Stimulated activated CD4-positive, alpha-beta T cell treated with anti-CD3 and anti-CD28 coated beads, Interleukin-1b, Interleukin-23, amount 100 ng/mL, for 4 hours (primary cell): ENCODE data around the gene SERP2.

Source experiments
- DNase-seq, 2 donors: peaks; one replicate each; pipeline ENCODE4 v3.0.0-alpha.2; 2020; ENCODE audit warnings: low read depth in 2 of 2

The SERP2 gene

DNA sequence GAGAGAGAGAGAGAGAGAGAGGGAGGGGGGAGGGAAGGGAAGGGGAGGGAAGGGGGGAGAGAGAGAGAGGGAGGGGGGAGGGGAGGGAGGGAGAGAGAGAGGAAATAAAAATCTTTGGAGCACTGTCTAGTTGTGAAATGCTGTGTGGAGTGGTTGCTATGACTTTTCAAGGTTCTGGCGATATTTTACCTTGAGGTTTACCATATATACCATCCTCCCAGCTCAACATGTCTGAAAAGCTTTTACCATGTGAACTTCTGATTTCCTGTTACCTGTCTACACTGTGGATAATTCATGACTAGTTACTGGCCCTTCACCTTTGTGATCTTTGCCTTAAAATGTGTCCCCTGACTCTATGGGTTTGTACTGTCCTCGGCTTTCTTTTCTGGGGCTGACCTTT lies 38.2 kb downstream of the SERP2 start:
- no peak for DNase-seq

- DNase-seq = no peak
Measured at GRCh38 chr13:44412346-44412935, 38.8 kb downstream of the SERP2 start.

GRCh38 chr13:44413095-44413494 lies 39.5 kb downstream of the SERP2 start:
- no peak for DNase-seq

GRCh38 chr13:44414716-44415115 lies 41.1 kb downstream of the SERP2 start:
- DNase-seq = no peak

DNA sequence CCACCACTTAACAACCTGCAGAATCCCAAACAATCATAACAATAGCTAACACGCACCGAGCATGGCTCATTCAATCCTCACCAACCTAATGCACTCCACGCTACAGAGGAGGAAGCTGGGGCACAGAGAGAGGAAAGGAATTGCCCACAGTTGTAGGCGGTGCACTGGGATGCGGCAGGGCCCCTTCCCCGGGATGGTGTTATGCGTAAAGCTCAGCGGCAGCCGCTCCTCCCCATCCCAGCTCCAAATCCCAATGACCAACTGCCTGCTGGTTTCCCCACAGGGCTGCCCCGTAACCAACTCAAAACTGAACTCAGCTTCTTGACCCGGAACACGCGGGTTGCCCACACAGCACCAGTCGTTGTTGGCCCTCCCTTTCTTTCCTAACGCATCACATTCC lies 42.2 kb downstream of the SERP2 start:
- DNase-seq = no peak

GRCh38 chr13:44416301-44416700 lies 42.7 kb downstream of the SERP2 start:
- DNase-seq = no peak

DNA sequence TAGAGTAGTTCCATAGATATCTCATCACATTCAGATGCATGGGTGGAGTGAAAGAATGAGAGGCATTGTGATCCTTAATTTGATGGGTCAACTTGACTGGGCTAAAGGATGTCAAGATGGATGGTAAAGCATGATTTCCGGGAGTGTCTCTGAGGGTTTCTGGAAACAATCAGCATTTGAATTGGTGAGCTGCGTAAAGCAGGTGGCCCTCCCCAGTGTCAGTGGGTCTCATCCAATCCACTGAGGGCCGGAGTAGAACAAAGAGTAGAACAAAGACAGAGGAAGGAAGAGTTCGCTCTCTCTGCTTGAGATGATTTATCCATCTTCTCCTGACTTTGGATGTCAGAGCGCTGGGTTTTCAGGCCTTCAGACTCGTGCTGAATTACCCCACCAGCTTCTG lies 43.1 kb downstream of the SERP2 start:
- no peak for DNase-seq

GRCh38 chr13:44417446-44417845 lies 43.8 kb downstream of the SERP2 start:
- DNase-seq = no peak

GRCh38 chr13:44417876-44418275 lies 44.3 kb downstream of the SERP2 start:
- DNase-seq = no peak

- DNase-seq = no peak
Measured at GRCh38 chr13:44420376-44421220, 47.0 kb downstream of the SERP2 start.

DNA sequence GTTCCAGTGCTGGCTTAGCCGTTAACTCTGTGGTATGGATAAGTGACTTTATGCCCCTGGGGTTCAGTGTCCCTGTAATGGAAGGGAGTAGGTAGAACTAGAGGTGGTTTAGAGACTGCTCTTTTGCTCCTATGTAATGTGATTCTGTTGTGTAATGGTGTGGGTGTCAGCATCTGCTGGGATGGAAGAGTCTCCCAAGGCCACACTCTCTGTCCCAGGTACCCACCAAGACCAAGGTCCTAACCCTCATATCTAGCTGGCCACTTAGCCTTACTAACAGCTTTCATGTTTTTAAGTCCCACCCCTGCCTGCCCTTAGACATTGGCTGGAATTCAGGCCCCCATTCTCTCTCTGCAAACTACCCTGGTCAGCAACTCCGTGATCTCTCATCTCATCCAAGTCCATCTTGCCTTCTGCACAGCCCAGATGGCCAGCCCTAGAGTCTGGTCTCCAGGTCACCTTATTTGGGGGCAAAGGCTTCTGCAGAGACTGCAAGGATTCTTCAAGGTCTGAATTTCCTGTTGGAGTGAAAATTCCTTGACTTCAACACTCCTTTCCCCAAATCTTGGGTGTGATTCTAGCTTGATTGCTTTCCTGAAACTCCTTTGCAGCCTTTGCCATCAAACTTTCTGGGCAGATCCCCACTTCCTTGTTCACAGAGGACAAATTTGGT lies 48.4 kb downstream of the SERP2 start:
- no peak for DNase-seq

DNA sequence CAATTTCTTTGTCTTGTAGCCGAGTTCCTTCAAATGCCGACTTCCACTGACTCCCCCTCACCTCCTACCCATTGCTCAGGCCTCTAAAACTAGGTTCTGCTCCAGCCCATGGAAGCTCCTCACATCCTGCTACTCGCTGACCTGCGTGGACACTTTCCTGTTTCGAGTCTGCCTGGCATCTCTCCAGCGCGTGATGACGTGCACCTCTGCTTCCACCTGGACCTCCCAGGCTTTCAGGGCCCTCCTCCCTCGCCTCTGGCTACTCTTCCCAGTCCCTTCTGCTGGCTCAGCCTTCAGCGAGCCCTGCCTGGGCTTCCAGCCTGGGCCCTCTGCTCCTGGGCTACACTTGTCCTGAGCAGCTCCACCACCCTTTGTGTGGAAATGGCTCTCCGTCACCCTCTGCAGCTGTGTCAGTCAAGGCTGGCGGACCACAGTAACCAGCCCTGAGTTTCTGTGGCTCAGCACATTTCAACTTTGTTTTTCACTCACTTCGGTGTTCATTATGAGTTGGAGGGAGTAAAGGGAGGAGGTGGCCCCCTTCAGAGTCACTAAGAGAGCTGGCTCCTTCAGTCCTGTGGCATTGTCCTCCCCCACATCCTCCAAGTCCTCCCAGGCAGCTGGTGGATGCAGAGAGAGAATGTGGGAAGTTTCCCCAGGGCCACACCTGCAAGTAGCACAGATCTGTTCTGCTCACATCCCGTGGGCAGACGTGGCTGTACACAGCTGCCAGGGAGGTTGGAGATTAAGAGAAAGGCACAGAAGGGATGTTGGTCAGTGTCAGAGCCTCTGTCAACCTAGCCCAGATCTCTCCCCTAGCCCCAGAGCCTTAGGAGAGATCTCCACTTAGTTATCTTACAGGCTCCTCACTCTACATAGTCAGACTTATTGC lies 49.4 kb downstream of the SERP2 start:
- DNase-seq = no peak

DNA sequence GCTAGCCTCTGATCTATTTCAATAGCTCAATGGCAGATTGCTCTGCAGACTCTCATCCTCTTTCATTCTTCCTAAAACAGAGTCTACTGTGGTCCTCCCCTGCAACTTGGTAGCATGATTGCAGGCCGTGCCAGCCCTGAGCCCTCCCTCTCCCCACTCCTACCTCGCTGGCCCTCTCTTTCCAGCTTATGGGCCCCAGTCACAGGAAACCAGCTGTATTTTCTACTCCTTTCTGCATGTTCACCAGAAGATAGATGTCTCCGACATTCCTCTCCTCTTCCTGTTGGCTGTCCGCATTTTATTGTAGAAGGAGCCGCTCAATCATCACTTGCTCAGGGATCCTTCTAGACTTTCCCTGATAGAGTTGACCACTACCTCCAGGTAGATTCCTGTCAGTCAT lies 50.2 kb downstream of the SERP2 start:
- no peak for DNase-seq

DNA sequence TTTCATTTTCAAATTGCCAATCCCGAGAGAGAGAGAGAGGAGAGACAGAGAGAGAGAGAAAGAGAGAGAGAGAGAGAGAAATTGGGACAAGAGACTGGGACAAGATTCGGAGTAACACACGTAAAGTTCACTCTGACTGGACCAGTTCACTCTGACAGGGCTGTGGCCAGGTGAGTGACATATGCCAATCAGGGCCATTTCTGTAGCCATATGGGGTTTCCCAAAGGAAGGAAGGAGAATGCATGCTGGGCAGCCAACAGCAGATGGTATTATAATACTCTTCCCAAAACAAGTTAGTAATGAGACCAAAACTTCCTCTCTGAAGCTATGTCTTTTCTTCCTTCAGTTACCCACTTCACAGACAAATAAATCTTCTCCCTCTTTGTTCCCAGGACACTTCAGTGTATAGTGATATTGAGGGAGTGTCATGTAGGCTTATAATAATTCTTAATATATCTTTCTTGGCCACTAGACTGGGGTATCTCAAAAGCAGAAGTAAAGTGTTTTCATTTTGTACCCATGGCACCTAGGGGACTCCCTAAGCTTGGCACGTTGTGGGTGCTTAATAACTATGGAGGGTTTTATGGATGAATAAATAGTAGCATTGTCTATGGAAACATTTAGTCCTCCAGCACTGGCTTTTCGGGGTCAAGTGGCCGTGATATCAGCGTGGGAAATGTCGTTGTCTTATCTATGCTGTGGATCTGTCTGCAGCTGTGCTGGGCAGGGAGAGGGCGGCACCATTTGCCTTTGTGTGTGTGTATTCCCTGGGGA lies 51.6 kb downstream of the SERP2 start:
- no peak for DNase-seq

DNA sequence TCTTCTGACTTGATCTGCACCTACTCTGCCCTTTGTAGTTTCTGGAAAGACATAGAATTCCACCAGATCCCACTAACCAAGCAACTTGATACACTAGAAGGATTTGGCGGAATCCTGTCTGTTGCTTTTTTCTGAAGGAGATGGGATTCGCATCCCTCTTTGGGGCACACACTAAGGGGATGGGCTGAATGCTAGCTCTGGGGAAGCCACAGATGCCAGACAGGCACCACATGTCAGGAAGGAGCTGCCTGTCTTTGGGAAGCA lies 52.1 kb downstream of the SERP2 start:
- DNase-seq = no peak

GRCh38 chr13:44426461-44426860 lies 52.8 kb downstream of the SERP2 start:
- no peak for DNase-seq

DNA sequence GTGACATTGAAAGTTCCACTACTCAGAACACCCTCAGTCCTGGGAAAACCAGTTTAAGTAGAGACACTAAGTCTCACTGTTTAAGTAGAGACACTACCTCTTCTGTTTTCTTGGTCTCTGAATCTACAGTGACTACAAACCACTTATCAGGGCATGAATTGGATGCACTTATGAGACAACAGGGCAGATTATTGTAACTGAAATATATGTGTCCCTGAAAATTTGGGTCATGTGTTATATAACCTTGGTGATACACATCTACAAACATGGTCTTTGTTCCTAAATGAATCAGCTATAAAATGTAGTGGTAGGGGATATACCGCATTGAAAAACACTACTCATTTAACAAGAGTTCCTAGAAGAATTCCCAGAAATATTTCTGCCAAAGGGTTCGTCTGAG lies 55.7 kb downstream of the SERP2 start:
- DNase-seq = no peak

DNA sequence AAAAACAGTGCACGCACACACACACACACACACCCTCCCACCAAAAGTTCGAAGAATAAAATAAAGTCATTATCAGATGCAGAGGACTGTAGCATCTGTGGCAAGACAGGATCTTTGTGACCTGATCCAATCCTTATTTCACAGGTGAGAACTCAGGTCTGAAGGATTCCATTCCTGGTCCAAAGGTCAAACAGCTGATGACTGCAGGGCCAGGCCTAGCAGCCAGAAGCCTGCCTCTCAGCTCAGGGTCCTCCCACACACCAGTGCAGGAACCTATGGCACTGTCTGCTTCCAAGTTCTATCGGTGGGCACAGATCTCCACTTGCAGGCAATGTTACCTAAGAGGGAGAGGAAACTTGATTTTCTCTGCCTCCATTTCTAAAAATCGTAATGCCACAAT lies 57.5 kb downstream of the SERP2 start:
- no peak for DNase-seq

DNA sequence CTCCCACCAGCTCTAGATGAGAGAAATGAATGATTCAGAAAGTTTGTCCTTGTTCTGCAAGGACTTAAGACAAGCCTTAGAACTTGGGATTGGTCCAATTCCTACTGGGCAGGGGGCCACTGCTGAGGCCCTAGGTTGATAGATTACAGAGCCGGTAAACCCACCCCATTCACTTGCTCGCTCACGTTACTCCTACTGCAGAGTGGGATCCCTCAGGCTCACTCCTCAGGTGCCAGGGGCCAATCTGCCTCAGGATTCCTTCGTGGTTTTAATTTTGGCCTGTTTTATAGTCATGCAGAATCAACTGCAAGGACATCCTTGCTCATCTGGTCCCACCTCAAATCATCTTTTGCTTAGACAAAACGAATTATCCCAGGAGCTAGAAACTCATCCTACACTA lies 59.0 kb downstream of the SERP2 start:
- no peak for DNase-seq

DNA sequence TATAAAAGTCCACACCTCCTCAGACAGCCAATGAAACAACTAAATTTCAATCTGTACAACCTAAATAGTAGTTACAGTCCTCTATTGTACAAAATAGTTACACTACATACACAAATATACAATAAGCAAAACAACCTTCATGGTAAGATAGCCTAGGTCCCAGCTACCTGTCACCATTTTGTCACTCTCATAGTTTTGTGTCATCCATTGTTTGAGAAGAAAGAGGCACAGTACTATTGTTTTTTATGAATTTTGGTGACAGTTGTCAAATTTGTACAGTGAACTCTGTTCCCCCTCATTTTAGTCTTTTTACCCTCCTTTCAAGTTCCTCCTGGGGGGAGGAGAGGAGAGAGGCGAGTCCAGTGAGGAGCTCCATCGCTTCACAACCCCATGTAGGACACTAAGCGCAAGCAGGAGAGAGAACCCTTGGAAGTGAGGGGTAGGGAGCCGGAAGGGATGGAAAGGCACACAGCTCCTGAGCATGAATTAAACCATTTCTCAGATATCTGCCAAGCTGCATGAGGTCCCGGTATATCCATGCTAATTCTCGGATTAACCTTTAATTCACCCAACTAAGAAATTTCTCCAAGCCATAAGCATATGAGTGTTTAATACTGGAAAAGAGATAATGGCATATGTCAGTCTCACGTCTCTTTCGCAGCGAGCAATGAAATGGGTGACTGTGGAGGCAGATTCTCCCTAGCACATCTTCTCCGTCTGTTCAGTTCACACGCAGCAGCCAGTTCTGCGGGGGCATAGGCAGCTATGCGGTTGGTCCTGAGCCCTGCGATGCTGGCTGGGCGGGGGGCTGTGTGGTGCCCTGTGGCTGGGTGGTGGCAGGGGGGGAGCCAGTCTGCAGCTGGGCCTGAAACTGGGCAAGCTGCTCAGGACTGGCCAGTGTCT lies 60.5 kb downstream of the SERP2 start:
- no peak for DNase-seq

DNA sequence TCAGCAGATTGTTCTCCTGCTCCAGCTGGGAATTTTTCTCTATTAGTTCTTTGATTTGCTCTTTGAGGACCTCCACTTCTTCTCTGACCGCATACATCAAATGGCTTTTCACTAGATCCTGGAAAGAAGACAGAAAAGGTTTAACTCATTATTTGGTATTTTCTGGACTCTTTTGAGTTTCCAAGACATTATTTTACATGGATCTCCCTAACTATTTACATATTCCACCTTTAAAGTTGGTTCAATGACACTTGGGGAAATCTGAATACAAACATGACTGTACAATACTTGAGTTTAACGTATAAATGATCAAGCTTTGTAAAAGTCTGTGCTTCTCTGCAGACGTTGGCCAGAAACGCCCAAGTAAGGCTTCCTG lies 61.1 kb downstream of the SERP2 start:
- no peak for DNase-seq
